K562 (cell line): Measurements from ENCODE around the gene EHBP1L1. TPM values are rescaled to one million over a fixed set of nuclear protein-coding genes. Genes with fewer than 3 reads are reported as not detected.

ENCODE experiments used
- CHD4 ChIP-seq: fragments of 200-600 bp; sonication (generic); IDR thresholded peaks from 3 replicates; pipeline ENCODE4 v1.6.1; 2012; ENCODE audit warnings: low read depth, mild to moderate bottlenecking, mixed read lengths, low read length, inconsistent platforms; ENCODE audit not compliant: insufficient read depth, insufficient replicate concordance, poor library complexity, severe bottlenecking
- CHD7 ChIP-seq: fragments of 200-600 bp; sonication (generic); IDR thresholded peaks from one replicate; pipeline ENCODE4 v1.6.1; 2012; ENCODE audit warnings: mild to moderate bottlenecking, low read depth, low read length, inconsistent platforms
- DEAF1 ChIP-seq: fragments of 450-650 bp; formaldehyde crosslinking; IDR thresholded peaks from 2 replicates; pipeline ENCODE4 v1.4.0; 2020; ENCODE audit warnings: mild to moderate bottlenecking, moderate library complexity
- FOS ChIP-seq: IDR thresholded peaks from 3 replicates; pipeline ENCODE4 v1.6.1; 2011; ENCODE audit not compliant: insufficient read length; ENCODE audit errors: extremely low read depth
- FOXM1 ChIP-seq, 2 experiments: fragments of 450-650 bp in 1 of 2; sonication (generic) in 1 of 2; formaldehyde crosslinking in 1 of 2; IDR thresholded peaks; 2 replicates each; pipeline versions ENCODE4 v1.6.1 to v1.9.0; 2017 to 2022; ENCODE audit warnings: low read depth in 2 of 2, mild to moderate bottlenecking in 2 of 2, missing genetic modification reagents in 1 of 2, moderate library complexity in 1 of 2
- HDAC3 ChIP-seq: fragments of 450-650 bp; IDR thresholded peaks from 2 replicates; pipeline ENCODE4 v1.6.1; 2018; ENCODE audit warnings: borderline replicate concordance, mild to moderate bottlenecking, moderate library complexity; ENCODE audit not compliant: partially characterized antibody
- IRF9 ChIP-seq: fragments of 450-650 bp; IDR thresholded peaks from 2 replicates; pipeline ENCODE4 v1.6.1; 2016; ENCODE audit warnings: missing biosample characterization, missing genetic modification characterization
- RBM39 ChIP-seq: fragments of 200-400 bp; formaldehyde crosslinking; optimal IDR thresholded peaks from 2 replicates; pipeline ENCODE3; 2018; ENCODE audit warnings: low read depth, low read length
- SIN3A ChIP-seq, 2 experiments: fragments of 150-350 bp in 1 of 2; IDR thresholded peaks; 2 replicates each; pipeline ENCODE4 v1.6.1; 2011 to 2016; ENCODE audit warnings: borderline replicate concordance in 2 of 2, low read depth in 2 of 2, low read length in 2 of 2, mild to moderate bottlenecking in 2 of 2, moderate library complexity in 2 of 2; ENCODE audit not compliant: control insufficient read depth in 1 of 2
- WHSC1 ChIP-seq: IDR thresholded peaks from one replicate; pipeline ENCODE4 v1.6.1; 2012; ENCODE audit warnings: low read length, control low read depth, inconsistent platforms
- ZBED1 ChIP-seq: IDR thresholded peaks from 2 replicates; pipeline ENCODE4 v1.6.1; 2014
- polyA plus RNA-seq, 8 experiments: library from polyadenylated mRNA; depleted of rRNA in 4 of 8; stranded (reverse) in 5 of 8; unstranded in 3 of 8; fragments of >200 nt; fragmentation: Nextera tagmentation in 2 of 8; fragmentation: Illumina TruSeq in 1 of 8; extraction: Ambion mirVana in 2 of 8; extraction: Trizol in 1 of 8; gene quantifications; 2 replicates each; pipeline versions ENCODE4 v1.2.1 to v1.2.3, GENCODE V29; 2011 to 2014; ENCODE audit warnings: inconsistent platforms in 1 of 8, missing spikeins in 1 of 8
- total RNA-seq, 7 experiments: library from RNA; depleted of rRNA in 6 of 7; stranded (reverse); fragments of >200 nt in 6 of 7; fragmentation: Illumina TruSeq in 2 of 7; extraction: Trizol in 2 of 7; gene quantifications; 2 replicates each; pipeline versions ENCODE4 v1.2.1 to v1.2.3, GENCODE V29; 2011 to 2021; ENCODE audit warnings: low replicate concordance in 1 of 7

The EHBP1L1 gene
- total and polyA plus RNA-seq, 9 of the 15 experiments (the other 6 are each of a cell fraction or from before 2014, with no cell fraction given): 0.03 to 87.1 (median 26.3) TPM

- TF ChIP-seq CHD7 (no peak), HDAC3 (no peak), RBM39 (no peak), SIN3A (IDR thresholded peaks at IDR 0.05; ENCODE audit: borderline replicate concordance in 2 of 2, control insufficient read depth in 1 of 2, low read depth in 2 of 2, low read length in 2 of 2) (peak; percentile 66 to 92), WHSC1 (no peak), IRF9 (tag) (no peak), FOS (peak; percentile 98), FOXM1 (IDR thresholded peaks at IDR 0.05; ENCODE audit: low read depth) (peak; percentile 99), FOXM1 (CRISPR knock-in tag; IDR thresholded peaks at IDR 0.05; ENCODE audit: low read depth) (no peak), DEAF1 (CRISPR knock-in tag) (no peak), CHD4 (no peak), ZBED1 (no peak)
Observed at GRCh38 chr11:65615229-65615949, 39.5 kb downstream of the EHBP1L1 start, which contains the start of gene PCNX3 (continued).
